Measurements from ENCODE around the gene TRIM24.

TRIM24 gene

GRCh38 chr7:138546829-138547228, 86.8 kb downstream of the TRIM24 start:
- Histone ChIP-seq H3K27ac (replicated peaks) (no peak overlapping the region), H3K27me3 (ENCODE audit: insufficient read depth, poor library complexity, severe bottlenecking) (no peaks in the 10 kb centered on the region), H3K4me3 (replicated peaks; ENCODE audit: insufficient read depth, low read length) (no peak overlapping the region)
- DNase-seq (ENCODE audit: low read depth in 1 of 2, low spot score in 1 of 2): no peak
- TF ChIP-seq REST (IDR thresholded peaks at IDR 0.05; ENCODE audit: insufficient replicate concordance, low read depth): no peak
- TF ChIP-seq POLR2AphosphoS5 (IDR thresholded peaks at IDR 0.05; ENCODE audit: low read depth): no peak
- no peak for TF ChIP-seq GABPA (IDR thresholded peaks at IDR 0.05; ENCODE audit: low read depth)
- no peak for TF ChIP-seq SPI1 (IDR thresholded peaks at IDR 0.05; ENCODE audit: borderline replicate concordance, low read depth)
- no peak for TF ChIP-seq CTCF (IDR thresholded peaks at IDR 0.05; ENCODE audit: insufficient read depth, low read length)

GRCh38 chr7:138549082-138549481, 89.0 kb downstream of the TRIM24 start:
- Histone ChIP-seq H3K27me3 (ENCODE audit: insufficient read depth, poor library complexity, severe bottlenecking) (no peaks in the 10 kb centered on the region), H3K27ac (replicated peaks) (no peak overlapping the region), H3K4me3 (replicated peaks; ENCODE audit: insufficient read depth, low read length) (no peak overlapping the region)
- no peak for DNase-seq (ENCODE audit: low read depth in 1 of 2, low spot score in 1 of 2)
- no peak for TF ChIP-seq CTCF (IDR thresholded peaks at IDR 0.05; ENCODE audit: insufficient read depth, low read length)

GRCh38 chr7:138550337-138550736, 90.3 kb downstream of the TRIM24 start:
- no peaks in the 10 kb centered on the region for H3K27me3 ChIP-seq (ENCODE audit: insufficient read depth, poor library complexity, severe bottlenecking)
- no peak overlapping the region for H3K27ac ChIP-seq (replicated peaks)
- H3K4me3 ChIP-seq (replicated peaks; ENCODE audit: insufficient read depth, low read length): no peak overlapping the region
- no peak for DNase-seq (ENCODE audit: low read depth in 1 of 2, low spot score in 1 of 2)
- no peak for TF ChIP-seq GABPA (IDR thresholded peaks at IDR 0.05; ENCODE audit: low read depth)
- no peak for TF ChIP-seq CTCF (IDR thresholded peaks at IDR 0.05; ENCODE audit: insufficient read depth, low read length)
- no peak for TF ChIP-seq SPI1 (IDR thresholded peaks at IDR 0.05; ENCODE audit: borderline replicate concordance, low read depth)
- no peak for TF ChIP-seq REST (IDR thresholded peaks at IDR 0.05; ENCODE audit: insufficient replicate concordance, low read depth)
- no peak for TF ChIP-seq POLR2AphosphoS5 (IDR thresholded peaks at IDR 0.05; ENCODE audit: low read depth)

- Histone ChIP-seq H3K27ac (replicated peaks) (no peak overlapping the region), H3K4me3 (replicated peaks; ENCODE audit: insufficient read depth, low read length) (no peak overlapping the region), H3K27me3 (ENCODE audit: insufficient read depth, poor library complexity, severe bottlenecking) (no peaks in the 10 kb centered on the region)
- no peak for DNase-seq (ENCODE audit: low read depth in 1 of 2, low spot score in 1 of 2)
- TF ChIP-seq POLR2AphosphoS5 (IDR thresholded peaks at IDR 0.05; ENCODE audit: low read depth) (no peak), GABPA (IDR thresholded peaks at IDR 0.05; ENCODE audit: low read depth) (no peak), SPI1 (IDR thresholded peaks at IDR 0.05; ENCODE audit: borderline replicate concordance, low read depth) (no peak), REST (IDR thresholded peaks at IDR 0.05; ENCODE audit: insufficient replicate concordance, low read depth) (no peak), CTCF (IDR thresholded peaks at IDR 0.05; ENCODE audit: insufficient read depth, low read length) (no peak)
Observed at GRCh38 chr7:138551102-138551501, 91.0 kb downstream of the TRIM24 start.
